ENCODE data around the gene IL23R.

GRCh38 chr1:67140460-67140859 lies 25.8 kb upstream of the IL23R start:
- TF ChIP-seq POLR2AphosphoS5 (IDR thresholded peaks at IDR 0.05) (no peak), CTCF (IDR thresholded peaks at IDR 0.05) (no peak), POLR2A (IDR thresholded peaks at IDR 0.05) (no peak), EP300 (IDR thresholded peaks at IDR 0.05; ENCODE audit: low read depth) (no peak)
